Camera-type eye (tissue), 1 donor: ENCODE data around the gene NPIPA2. TPM values are rescaled to one million over a fixed set of nuclear protein-coding genes. Genes with fewer than 3 reads are reported as not detected.

Experiments
- total RNA-seq: library from RNA; depleted of rRNA; stranded (reverse); fragments of >200 nt; gene quantifications from one replicate; pipeline ENCODE4 v1.2.3, GENCODE V29; 2014

Gene NPIPA2
- 1.0 TPM for total RNA-seq

DNA sequence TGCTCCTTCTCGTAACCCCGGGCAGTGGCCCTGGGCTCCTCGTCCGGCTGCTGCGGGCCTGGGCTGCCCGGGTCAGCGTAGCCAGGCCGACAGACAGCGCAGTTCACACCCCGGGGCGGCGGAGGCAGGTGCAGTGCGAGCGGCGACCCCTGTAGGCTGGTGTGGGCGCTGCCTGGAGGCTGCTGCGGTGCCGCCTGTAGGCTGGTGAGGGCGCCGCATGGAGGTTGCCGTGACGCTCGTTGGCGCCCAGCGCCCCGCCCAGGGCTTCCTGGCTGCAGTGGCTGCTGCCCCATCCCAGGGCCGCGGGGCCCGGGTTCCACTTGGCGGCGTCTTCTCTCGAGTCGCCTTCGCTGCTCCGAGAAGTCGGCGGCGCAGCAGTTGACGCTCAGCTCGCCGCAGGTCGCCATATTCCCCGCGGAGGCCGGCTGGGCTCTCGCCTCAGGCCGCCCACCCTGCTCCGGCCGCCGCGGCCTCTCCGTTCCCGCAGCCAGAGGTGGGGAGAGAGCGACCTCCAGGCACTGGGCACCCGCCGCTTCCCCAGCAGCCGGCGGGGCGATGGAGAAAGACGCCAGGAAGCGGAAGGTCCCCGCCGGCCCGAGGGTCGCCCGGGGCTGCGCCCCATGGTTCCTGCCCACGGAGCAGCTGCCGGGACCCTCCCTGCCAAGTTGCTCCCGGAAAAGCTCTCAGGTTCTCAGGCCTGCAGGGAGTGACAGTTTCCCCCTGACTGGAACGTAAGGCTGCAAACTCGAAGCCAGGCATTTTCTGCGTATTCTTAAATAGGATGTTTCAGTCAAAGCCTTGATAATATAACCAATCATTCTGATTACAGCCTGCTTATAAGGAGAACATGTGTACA lies at the start of gene NPIPA2:
Gene NPIPA2 (plus strand): TSS at position 261 of the 856 bp plus-strand sequence. CDS start 5,533 bp downstream, outside the sequence.

GRCh38 chr16:14694129-14694528 lies 48.2 kb upstream of the NPIPA2 start, which contains the start of gene PLA2G10:
PLA2G10 (minus strand) TSS chr16:14694308; CDS start chr16:14694229, 79 bp downstream.

GRCh38 chr16:14703156-14704011 lies 38.9 kb upstream of the NPIPA2 start, which contains the start of gene NPIPA3:
NPIPA3 (plus strand) TSS chr16:14703411; CDS start chr16:14708944, 5,533 bp downstream.

Other genes with a start within 250 kb of the NPIPA2 start
- 47.6 TPM for gene PARN, start 112.3 kb upstream of the NPIPA2 start, total RNA-seq
- 101 TPM for gene BFAR, start 109.6 kb upstream of the NPIPA2 start, total RNA-seq
- gene PLA2G10, start 48.2 kb upstream of the NPIPA2 start, total RNA-seq, result not detected
- 1.0 TPM for gene NPIPA3, start 39.1 kb upstream of the NPIPA2 start, total RNA-seq
- 104 TPM for gene NOMO1, start 91.2 kb downstream of the NPIPA2 start, total RNA-seq
- gene NPIPA1, start 194.9 kb downstream of the NPIPA2 start, total RNA-seq, result 104 TPM
- gene PDXDC1, start 232.5 kb downstream of the NPIPA2 start, total RNA-seq, result 104 TPM